ENCODE results near the gene HOXA10. TPM values are rescaled to one million over a fixed set of nuclear protein-coding genes. Genes with fewer than 3 reads are reported as not detected.
A peak's percentile ranks its signal among the peaks of the same experiment; 100 is the strongest.

The HOXA10 gene
- polyA plus RNA-seq, 3 donors = 0.09 to 3.2 (median 0.33) TPM

GRCh38 chr7:27156916-27157701, 17.0 kb downstream of the HOXA10 start:
- Mint-ChIP-seq H3K9me3 (peaks cover 0 to 61% (median 23%) of the 10 kb centered on the region in 7 donors), H3K36me3 (peaks cover 5 to 21% of the 10 kb centered on the region in 2 donors), H3K4me1 (peaks cover 64% of the 10 kb centered on the region), H3K27me3 (ENCODE audit: low read depth in 3 of 3) (peaks cover 87 to 96% (median 90%) of the 10 kb centered on the region in 3 donors), H3K27ac (no peak overlapping the region), H3K4me3 (peak overlapping the region in 1 of 2 donors; percentile 80)
- Histone ChIP-seq H3K4me1 (ENCODE audit: control insufficient read depth in 1 of 2, insufficient read depth in 2 of 2, low read length in 2 of 2) (peaks cover 58 to 63% of the 10 kb centered on the region in 2 donors), H2AFZ (ENCODE audit: insufficient read depth, low read depth, low read length, poor library complexity, severe bottlenecking) (no peak overlapping the region), H3K9ac (ENCODE audit: insufficient read depth, low read length, poor library complexity, severe bottlenecking) (no peak overlapping the region), H3K36me3 (replicated peaks in 1 of 2; ENCODE audit: control insufficient read depth in 1 of 2, insufficient read depth in 2 of 2, low read length in 2 of 2) (no peaks in the 10 kb centered on the region), H3K27me3 (ENCODE audit: control insufficient read depth in 2 of 2, insufficient read depth in 2 of 2, low read length in 2 of 2) (peaks cover 82 to 92% of the 10 kb centered on the region in 2 donors), H3K79me2 (ENCODE audit: insufficient read depth, low read length) (no peaks in the 10 kb centered on the region), H4K20me1 (ENCODE audit: insufficient read depth, low read length) (no peaks in the 10 kb centered on the region), H3K9me3 (replicated peaks in 1 of 2; ENCODE audit: control insufficient read depth in 1 of 2, insufficient read depth in 1 of 2, low read length in 2 of 2) (peaks cover 0 to 63% of the 10 kb centered on the region in 2 donors), H3K4me2 (replicated peaks; ENCODE audit: extremely low read depth, low read length, poor library complexity, severe bottlenecking) (no peak overlapping the region), H3K4me3 (replicated peaks in 1 of 3; ENCODE audit: low read depth in 2 of 3, low read length in 3 of 3) (no peak overlapping the region), H3K27ac (ENCODE audit: low read depth in 1 of 2, low read length in 2 of 2) (no peak overlapping the region)
- DNase-seq = no peak
- intact Hi-C loops (cut with micrococcal nuclease) = loop anchor here in 1 of 2 donors (5.0 kb wide), 2 partner anchors 60 to 1295 kb away; partner anchors contain the start of gene HOXA1
- no peak for TF ChIP-seq CTCF (IDR thresholded peaks at IDR 0.05)
- 2% methylated on average over 22 of the region's 30 CpGs for WGBS (ENCODE audit: insufficient coverage)

- no peaks in the 10 kb centered on the region for H3K79me2 ChIP-seq (ENCODE audit: insufficient read depth, low read length)
- no peak for DNase-seq
- peak within 1 kb of the TSS; percentile 36 for H2AFZ ChIP-seq (ENCODE audit: insufficient read depth, low read depth, low read length, poor library complexity, severe bottlenecking)
- peak within 1 kb of the TSS; percentile 54 to 93 for H3K4me3 Mint-ChIP-seq
- H3K36me3 ChIP-seq (replicated peaks in 1 of 2; ENCODE audit: control insufficient read depth in 1 of 2, insufficient read depth in 2 of 2, low read length in 2 of 2) = no peaks in the 10 kb centered on the region
- H3K27me3 Mint-ChIP-seq (ENCODE audit: low read depth in 3 of 3) = peaks cover 88 to 97% (median 91%) of the 10 kb centered on the region in 3 donors
- H3K4me1 ChIP-seq (ENCODE audit: control insufficient read depth in 1 of 2, insufficient read depth in 2 of 2, low read length in 2 of 2) = peaks cover 58 to 63% of the 10 kb centered on the region in 2 donors
- peaks cover 88 to 92% of the 10 kb centered on the region in 2 donors for H3K27me3 ChIP-seq (ENCODE audit: control insufficient read depth in 2 of 2, insufficient read depth in 2 of 2, low read length in 2 of 2)
- H4K20me1 ChIP-seq (ENCODE audit: insufficient read depth, low read length) = no peaks in the 10 kb centered on the region
- 0% methylated on average over 26 of the region's 33 CpGs for WGBS (ENCODE audit: insufficient coverage)
- no peak within 1 kb of the TSS for H3K27ac Mint-ChIP-seq
- no peak within 1 kb of the TSS for H3K9ac ChIP-seq (ENCODE audit: insufficient read depth, low read length, poor library complexity, severe bottlenecking)
- H3K9me3 ChIP-seq (replicated peaks in 1 of 2; ENCODE audit: control insufficient read depth in 1 of 2, insufficient read depth in 1 of 2, low read length in 2 of 2) = peaks cover 0 to 69% of the 10 kb centered on the region in 2 donors
- H3K36me3 Mint-ChIP-seq = peaks cover 6 to 23% of the 10 kb centered on the region in 2 donors
- peaks cover 0 to 64% (median 24%) of the 10 kb centered on the region in 7 donors for H3K9me3 Mint-ChIP-seq
- no peak within 1 kb of the TSS for H3K27ac ChIP-seq (ENCODE audit: low read depth in 1 of 2, low read length in 2 of 2)
- H3K4me2 ChIP-seq (replicated peaks; ENCODE audit: extremely low read depth, low read length, poor library complexity, severe bottlenecking) = peak within 1 kb of the TSS; percentile 63
- TF ChIP-seq CTCF (IDR thresholded peaks at IDR 0.05) = no peak
- peak within 1 kb of the TSS in 1 of 3 experiments; percentile 53 for H3K4me3 ChIP-seq (replicated peaks in 1 of 3; ENCODE audit: low read depth in 2 of 3, low read length in 3 of 3)
- H3K4me1 Mint-ChIP-seq = peaks cover 66% of the 10 kb centered on the region
- intact Hi-C loops (cut with micrococcal nuclease) = loop anchor here in 1 of 2 donors (5.0 kb wide), 2 partner anchors 59 to 1294 kb away; partner anchors contain the start of gene HOXA1
Observed at GRCh38 chr7:27156508-27156898, 17.6 kb downstream of the HOXA10 start, which contains the start of gene HOXA7. Gene HOXA7, minus strand, starts transcription at chr7:27156675. Its CDS starts 130 bp downstream, at chr7:27156545.

Measured in CD14-positive monocyte (primary cell).